ENCODE data around the gene SS18.

SS18 gene

GRCh38 chr18:26119246-26119645 lies 28.8 kb upstream of the SS18 start:
- DNase-seq (ENCODE audit: insufficient read length, low spot score) (no peak), FAIRE-seq (no peak)
- TF ChIP-seq, protein P1, sequence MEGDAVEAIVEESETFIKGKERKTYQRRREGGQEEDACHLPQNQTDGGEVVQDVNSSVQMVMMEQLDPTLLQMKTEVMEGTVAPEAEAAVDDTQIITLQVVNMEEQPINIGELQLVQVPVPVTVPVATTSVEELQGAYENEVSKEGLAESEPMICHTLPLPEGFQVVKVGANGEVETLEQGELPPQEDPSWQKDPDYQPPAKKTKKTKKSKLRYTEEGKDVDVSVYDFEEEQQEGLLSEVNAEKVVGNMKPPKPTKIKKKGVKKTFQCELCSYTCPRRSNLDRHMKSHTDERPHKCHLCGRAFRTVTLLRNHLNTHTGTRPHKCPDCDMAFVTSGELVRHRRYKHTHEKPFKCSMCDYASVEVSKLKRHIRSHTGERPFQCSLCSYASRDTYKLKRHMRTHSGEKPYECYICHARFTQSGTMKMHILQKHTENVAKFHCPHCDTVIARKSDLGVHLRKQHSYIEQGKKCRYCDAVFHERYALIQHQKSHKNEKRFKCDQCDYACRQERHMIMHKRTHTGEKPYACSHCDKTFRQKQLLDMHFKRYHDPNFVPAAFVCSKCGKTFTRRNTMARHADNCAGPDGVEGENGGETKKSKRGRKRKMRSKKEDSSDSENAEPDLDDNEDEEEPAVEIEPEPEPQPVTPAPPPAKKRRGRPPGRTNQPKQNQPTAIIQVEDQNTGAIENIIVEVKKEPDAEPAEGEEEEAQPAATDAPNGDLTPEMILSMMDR (IDR thresholded peaks at IDR 0.05; ENCODE audit: insufficient read depth, missing control alignments) = no peak

GRCh38 chr18:26104035-26104434 lies 13.6 kb upstream of the SS18 start:
- DNase-seq (ENCODE audit: insufficient read length, low spot score) (no peak), FAIRE-seq (peak; percentile 73)
- TF ChIP-seq, protein P1 (IDR thresholded peaks at IDR 0.05; ENCODE audit: insufficient read depth, missing control alignments) = no peak

GRCh38 chr18:26103579-26103978 lies 13.2 kb upstream of the SS18 start:
- FAIRE-seq (no peak), DNase-seq (ENCODE audit: insufficient read length, low spot score) (no peak)
- TF ChIP-seq, protein P1 (IDR thresholded peaks at IDR 0.05; ENCODE audit: insufficient read depth, missing control alignments) = peak; percentile 35

DNA sequence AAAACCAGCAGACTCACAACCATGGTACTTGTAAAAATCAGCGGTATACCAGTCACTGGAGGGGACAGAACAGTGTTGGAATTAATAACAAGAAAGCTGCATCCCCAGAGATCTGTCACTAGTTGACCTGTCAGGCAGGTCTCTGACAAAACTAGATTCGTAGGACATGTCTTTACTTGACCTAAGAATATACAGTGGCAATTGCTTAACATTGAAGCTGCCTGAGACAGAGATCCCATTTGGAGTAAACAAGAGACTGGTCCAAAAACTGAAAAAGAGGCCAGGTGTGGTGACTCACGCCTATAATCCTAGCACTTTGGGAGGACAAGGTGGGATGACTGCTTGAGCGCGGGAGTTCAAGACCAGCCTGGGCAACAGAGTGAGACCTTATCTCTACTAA lies 7.2 kb upstream of the SS18 start:
- DNase-seq (ENCODE audit: insufficient read length, low spot score) (no peak), FAIRE-seq (no peak)
- TF ChIP-seq, protein P1 (IDR thresholded peaks at IDR 0.05; ENCODE audit: insufficient read depth, missing control alignments) = no peak

DNA sequence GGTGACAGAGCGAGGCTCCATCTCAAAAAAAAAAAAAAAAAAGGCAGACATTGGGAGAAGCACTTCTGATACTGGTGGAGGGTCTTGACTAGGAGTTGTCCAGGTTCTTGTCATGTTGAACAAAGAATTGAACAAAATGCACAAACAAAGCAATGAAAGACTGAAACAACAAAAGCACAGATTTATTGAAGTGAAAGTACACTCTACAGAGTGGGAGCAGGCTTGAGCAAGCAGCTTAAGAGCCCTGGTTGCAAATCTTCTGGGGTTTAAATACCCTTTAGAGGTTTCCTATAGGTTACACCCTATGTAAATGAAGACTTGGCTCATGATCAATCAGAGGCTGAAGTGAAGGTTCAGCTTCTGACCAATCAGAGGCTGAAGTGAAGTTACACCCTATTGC lies 6.4 kb upstream of the SS18 start:
- TF ChIP-seq, protein P1 (IDR thresholded peaks at IDR 0.05; ENCODE audit: insufficient read depth, missing control alignments) = no peak
- DNase-seq (ENCODE audit: insufficient read length, low spot score) = no peak
- no peak for FAIRE-seq

DNA sequence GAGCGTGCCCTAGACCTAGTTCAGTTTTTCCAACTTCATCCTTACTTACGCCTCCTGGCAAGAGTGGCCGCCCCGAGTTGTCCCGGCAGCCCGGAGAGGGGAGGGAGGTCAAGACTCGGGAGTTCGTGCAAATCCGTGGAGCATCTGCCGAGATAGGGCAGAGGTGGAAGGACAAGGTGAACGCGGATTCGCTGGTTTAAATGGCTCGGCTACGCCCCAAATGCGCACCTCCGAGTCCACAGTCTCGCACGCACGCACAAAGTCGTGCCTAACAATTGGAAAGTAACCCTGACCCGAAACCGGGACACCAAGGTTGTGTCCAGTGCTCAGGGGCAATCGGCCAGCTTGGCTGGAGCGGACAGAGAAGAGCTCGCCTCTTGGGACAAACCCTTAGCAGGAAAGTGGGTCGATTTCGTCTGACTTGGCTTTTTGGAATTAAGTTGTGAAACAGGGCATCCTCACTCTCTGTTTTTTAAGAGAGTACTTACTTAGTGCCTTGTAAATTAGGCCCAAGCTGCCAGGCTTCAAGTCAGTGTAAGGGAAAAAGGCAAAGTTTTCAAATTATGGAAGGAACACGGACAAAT lies 726 bp upstream of the SS18 start:
- DNase-seq (ENCODE audit: insufficient read length, low spot score) (peak; percentile 25), FAIRE-seq (no peak)
- TF ChIP-seq, protein P1 (IDR thresholded peaks at IDR 0.05; ENCODE audit: insufficient read depth, missing control alignments) = no peak

GRCh38 chr18:26089293-26090129 lies 902 bp downstream of the SS18 start:
- DNase-seq (ENCODE audit: insufficient read length, low spot score) = no peak
- TF ChIP-seq, protein P1 (IDR thresholded peaks at IDR 0.05; ENCODE audit: insufficient read depth, missing control alignments) = no peak
- no peak for FAIRE-seq

Measured in D721Med (cell line).